ENCODE measurements around the gene CTAGE6.
A peak's percentile ranks its signal among the peaks of the same experiment; 100 is the strongest.
"Not testable (repeated sequence)": the region's sequence is repeated elsewhere in the genome, so short reads cannot be mapped to it uniquely, and the experiment has no call there.

Gene CTAGE6

GRCh38 chr7:143737037-143737819, 20.3 kb downstream of the CTAGE6 start:
- DNase-seq (ENCODE audit: low read depth) = peak; percentile 16
- TF ChIP-seq CTCF (conservative IDR thresholded peaks at IDR 0.05; ENCODE audit: low read depth, low read length) = peak; percentile 63
- not testable (repeated sequence) for H3K4me3 ChIP-seq (ENCODE audit: low read length)

- no peak overlapping the region for H3K4me3 ChIP-seq (ENCODE audit: low read length)
- TF ChIP-seq CTCF (conservative IDR thresholded peaks at IDR 0.05; ENCODE audit: low read depth, low read length) = no peak
- DNase-seq (ENCODE audit: low read depth) = no peak
These were observed 21.5 kb downstream of the CTAGE6 start for GRCh38 chr7:143735962-143736361.

GRCh38 chr7:143733876-143734275, 23.6 kb downstream of the CTAGE6 start:
- TF ChIP-seq CTCF (conservative IDR thresholded peaks at IDR 0.05; ENCODE audit: low read depth, low read length) = no peak
- no peak overlapping the region for H3K4me3 ChIP-seq (ENCODE audit: low read length)
- DNase-seq (ENCODE audit: low read depth) = no peak

- no peak for DNase-seq (ENCODE audit: low read depth)
- no peak for TF ChIP-seq CTCF (conservative IDR thresholded peaks at IDR 0.05; ENCODE audit: low read depth, low read length)
- H3K4me3 ChIP-seq (ENCODE audit: low read length) = no peak overlapping the region
These were observed 29.1 kb downstream of the CTAGE6 start for GRCh38 chr7:143728333-143728862.

GRCh38 chr7:143727561-143727960, 29.9 kb downstream of the CTAGE6 start:
- not testable (repeated sequence) for H3K4me3 ChIP-seq (ENCODE audit: low read length); DNase-seq (ENCODE audit: low read depth)

- DNase-seq (ENCODE audit: low read depth); H3K4me3 ChIP-seq (ENCODE audit: low read length): not testable (repeated sequence)
These were observed 31.4 kb downstream of the CTAGE6 start for GRCh38 chr7:143726143-143726542.

GRCh38 chr7:143720335-143720734, 37.2 kb downstream of the CTAGE6 start:
- not testable (repeated sequence) for DNase-seq (ENCODE audit: low read depth)

GRCh38 chr7:143715543-143716193, 41.8 kb downstream of the CTAGE6 start:
- DNase-seq (ENCODE audit: low read depth); H3K4me3 ChIP-seq (ENCODE audit: low read length): not testable (repeated sequence)

More at GRCh38 chr7:143720335-143720734, 37.2 kb downstream of the CTAGE6 start:
- H3K4me3 ChIP-seq (ENCODE audit: low read length) = not testable (repeated sequence)

GRCh38 chr7:143714581-143715454, 42.7 kb downstream of the CTAGE6 start:
- not testable (repeated sequence) for H3K4me3 ChIP-seq (ENCODE audit: low read length); DNase-seq (ENCODE audit: low read depth)

- not testable (repeated sequence) for H3K4me3 ChIP-seq (ENCODE audit: low read length); DNase-seq (ENCODE audit: low read depth)
These were observed 45.1 kb downstream of the CTAGE6 start for GRCh38 chr7:143712381-143712780.

- DNase-seq (ENCODE audit: low read depth); H3K4me3 ChIP-seq (ENCODE audit: low read length): not testable (repeated sequence)
These were observed 45.7 kb downstream of the CTAGE6 start for GRCh38 chr7:143711727-143712324.

GRCh38 chr7:143709895-143710294, 47.6 kb downstream of the CTAGE6 start:
- H3K4me3 ChIP-seq (ENCODE audit: low read length); DNase-seq (ENCODE audit: low read depth): not testable (repeated sequence)

Data from retinal pigment epithelial cell (primary cell).